Activated T-cell treated with anti-CD3 and anti-CD28 coated beads for 1 hour (primary cell): ENCODE results near the gene SLC2A3.
"Not testable (repeated sequence)": the region's sequence is repeated elsewhere in the genome, so short reads cannot be mapped to it uniquely, and the experiment has no call there.

Source experiments
- DNase-seq: peaks from one replicate; pipeline ENCODE4 v3.0.0-alpha.2; 2020; ENCODE audit warnings: low read depth

SLC2A3 gene

DNA sequence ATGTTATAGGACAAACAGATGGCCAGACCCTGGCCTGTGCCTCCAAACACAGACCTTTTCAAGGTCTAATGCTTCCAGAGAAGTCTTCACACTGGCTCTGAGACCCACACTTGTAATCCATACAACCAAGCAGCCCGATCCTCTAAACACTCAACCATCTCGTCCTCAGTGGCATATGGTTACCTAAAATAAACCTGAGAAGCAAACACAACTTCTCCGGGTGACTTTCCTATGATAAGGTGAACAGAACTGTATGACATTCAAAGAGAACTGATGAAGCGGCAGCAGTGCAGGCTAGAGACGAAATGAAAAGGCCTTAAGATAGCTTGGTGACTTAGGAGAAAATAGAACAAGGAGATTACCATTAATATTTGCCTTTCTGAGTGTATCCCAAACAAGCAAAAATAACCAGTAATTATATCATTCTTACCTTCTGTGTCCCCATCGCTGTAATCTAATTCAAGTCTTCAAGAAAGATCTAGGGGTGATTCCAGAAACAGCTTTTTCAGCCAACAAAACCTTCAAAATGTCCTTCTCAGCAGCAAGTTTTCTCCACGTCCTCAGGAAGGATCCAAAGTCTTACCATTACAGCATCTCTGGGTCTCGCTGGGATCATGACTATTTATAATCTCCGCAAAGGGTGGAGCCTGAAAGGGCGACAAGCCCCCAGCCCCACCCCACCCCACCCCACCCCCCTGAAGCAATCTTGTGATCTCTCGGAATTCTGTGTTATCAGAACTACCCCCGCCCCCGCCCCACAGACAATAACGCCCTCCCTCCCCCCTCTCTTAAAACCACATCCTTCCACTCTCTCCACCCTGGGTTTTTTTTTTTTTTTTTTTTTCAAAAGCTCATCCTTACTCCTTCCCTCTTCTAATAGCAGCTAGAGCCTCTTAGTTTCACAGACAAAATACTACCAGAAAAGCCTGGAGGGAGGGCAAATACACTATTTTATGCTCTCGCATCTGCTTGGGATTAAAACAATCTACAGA is at the start of gene SLC2A3:
Gene SLC2A3 (minus strand): TSS at position 598 of the 992 bp plus-strand sequence. CDS start 153 bp downstream, at position 445.
- peak; percentile 64 for DNase-seq

DNA sequence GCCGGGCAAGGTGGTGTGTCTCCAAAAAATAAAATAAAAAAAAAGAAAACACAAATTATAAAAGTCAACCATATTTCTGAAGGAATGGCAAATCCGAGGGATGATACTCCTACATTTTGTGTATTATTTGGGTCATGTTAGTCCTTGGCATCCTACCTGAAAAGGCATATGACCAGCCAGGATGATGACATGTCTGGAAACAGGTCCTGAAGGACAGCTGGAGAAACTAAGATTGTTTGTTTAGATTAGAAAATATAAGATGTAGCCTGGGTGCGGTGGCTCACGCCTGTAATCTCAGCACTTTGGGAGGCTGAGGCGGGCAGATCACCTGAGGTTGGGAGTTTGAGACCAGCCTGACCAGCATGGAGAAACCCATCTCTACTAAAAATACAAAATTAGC is 48.9 kb upstream of the SLC2A3 start:
- no peak for DNase-seq

DNA sequence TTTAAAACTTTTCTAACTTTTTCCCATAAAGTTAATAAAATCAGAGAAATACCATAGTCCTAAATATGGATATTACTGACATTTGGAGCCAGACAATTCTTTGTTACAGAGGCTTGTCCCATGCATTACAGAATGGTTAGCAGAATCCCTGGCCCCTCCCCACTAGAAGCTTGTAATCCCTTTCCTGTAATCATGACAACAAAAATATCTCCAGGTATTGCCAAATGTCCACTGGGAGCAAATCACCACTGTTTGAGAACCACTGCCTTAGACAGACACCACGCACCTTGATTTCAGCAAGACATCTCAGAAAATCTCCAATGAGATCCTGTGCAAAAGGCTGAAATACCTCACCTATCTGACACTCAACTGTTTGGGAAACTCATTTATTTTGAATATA is 47.5 kb upstream of the SLC2A3 start:
- not testable (repeated sequence) for DNase-seq

DNA sequence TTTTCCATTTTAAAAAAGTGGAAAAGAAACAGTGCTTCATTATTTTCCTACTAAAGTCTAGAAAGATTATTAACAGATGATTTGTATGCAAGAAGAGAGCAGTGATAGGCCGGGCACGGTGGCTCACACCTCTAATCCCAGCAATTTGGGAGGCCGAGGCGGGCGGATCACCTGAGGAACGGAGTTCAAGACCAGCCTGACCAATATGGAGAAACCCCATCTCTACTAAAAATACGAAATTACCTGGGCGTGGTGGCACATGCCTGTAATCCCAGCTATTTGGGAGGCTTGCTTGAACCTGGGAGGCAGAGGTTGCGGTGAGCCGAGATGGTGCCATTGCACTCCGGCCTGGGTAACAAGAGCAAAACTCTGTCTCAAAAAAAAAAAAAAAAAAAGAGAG is 47.0 kb upstream of the SLC2A3 start:
- not testable (repeated sequence) for DNase-seq

DNA sequence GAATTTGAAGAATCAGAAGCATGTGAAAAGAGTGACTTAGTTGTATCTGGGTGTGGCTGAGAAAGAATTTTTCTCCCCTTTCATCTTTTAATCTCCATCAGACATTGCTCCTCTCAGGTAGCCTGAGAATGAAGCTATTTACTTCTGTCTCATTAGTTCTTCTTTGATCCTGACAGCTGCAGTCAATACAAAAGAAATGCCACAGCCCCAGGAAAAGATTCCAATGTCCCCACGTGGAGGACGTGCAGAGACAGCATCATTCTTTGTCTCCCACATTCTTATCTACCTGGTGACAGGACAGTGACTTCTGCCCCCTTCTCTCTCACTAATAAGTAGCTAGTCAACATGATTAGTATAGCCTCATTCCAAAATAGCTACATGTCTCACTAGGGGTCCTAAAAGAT is 46.3 kb upstream of the SLC2A3 start:
- not testable (repeated sequence) for DNase-seq

DNA sequence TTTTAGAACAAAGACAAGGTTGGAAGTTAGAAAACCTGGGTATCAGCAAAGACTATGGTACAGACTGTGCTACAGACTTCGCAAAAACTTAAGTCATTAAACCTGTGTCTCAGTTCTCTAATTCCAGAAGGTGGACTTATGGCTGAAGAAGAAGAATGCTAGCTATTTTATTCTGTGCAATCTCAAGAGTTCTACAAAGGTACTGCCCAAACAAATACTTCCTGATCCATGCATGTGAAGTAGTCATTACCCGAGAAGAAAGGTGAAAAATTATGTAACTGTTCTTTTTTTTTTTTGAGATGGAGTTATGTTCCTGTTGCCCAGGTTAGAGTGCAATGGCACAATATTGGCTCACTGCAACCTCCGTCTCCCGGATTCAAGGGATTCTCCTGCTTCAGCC is 45.5 kb upstream of the SLC2A3 start:
- no peak for DNase-seq

DNA sequence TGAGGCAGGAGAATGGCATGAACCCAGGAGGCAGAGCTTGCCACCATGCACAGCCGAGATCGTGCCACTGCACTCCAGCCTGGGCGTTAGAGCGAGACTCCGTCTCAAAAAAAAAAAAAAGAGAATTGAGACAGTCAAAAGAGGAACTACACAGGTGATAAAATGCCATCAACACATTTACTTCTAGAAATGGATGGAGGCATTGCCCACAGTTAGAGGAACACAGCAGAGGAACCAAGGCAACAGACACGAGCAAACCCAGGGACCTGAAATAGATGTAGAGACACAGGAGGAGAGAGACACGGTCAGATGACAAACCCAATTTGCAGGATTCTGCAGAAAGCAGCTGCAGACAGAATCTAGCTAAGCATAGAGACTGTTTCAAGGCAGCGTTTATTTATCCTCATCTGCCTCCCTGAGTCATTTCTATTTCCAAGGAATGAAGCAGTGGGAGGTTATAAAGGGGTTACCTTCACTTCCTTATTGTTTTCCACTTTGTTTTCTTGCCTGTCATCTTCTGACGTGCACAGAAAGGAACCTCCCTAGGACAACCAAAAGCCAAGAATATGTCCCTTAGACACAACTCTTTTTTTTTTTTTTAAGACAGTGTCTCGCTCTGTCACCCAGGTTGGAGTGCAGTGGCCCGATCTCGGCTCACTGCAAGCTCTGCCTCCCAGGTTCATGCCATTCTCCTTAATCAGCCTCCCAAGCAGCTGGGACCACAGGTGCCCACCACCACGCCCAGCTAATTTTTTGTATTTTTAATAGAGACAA is 41.6 kb upstream of the SLC2A3 start:
- DNase-seq, result not testable (repeated sequence)

DNA sequence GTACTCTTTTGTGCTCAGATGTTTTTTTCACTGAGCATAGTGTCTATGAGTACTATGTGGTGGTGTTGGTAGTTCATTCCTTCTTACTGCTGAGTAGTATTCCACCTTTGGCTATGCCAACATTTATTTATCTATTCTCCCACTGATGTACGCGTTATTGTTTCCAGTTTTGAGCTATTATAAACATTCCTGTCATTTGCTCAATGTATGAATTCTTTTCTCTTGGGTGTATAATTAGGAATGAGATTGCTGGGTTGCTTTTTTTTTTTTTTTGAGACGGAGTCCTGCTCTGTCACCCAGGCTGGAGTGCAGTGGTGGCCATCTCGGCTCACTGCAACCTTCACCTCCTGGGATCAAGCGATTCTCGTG is 37.5 kb upstream of the SLC2A3 start:
- no peak for DNase-seq

DNA sequence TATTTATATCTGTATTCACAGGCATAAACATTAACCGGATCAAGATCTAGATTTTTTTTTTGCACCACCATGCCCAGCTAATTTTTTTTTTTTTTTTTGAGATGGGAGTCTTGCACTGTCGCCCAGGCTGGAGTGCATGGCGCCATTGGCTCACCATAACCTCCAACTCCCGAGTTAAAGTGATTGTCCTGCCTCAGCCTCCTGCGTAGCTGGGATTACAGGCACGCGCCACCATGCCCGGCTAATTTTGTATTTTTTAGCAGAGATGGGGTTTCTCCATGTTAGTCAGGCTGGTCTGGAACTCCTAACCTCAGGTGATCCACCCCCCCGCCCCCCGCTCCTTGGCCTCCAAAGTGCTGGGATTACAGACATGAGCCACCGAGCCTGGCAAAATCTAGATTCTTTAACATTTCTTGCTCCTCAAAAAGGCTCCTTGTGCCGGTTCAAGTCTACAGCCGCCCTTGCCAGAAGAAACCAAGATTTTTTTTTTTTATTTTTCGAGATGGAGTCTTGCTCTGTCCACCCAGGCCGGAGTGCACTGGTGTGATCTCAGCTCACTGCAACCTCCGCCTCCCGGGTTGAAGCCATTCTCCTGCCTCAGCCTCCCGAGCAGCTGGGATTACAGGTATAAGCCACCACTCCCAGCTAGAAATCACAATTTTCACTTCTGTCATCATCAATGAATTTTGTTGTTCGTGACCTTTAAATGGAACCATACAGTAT is 36.9 kb upstream of the SLC2A3 start:
- no peak for DNase-seq

DNA sequence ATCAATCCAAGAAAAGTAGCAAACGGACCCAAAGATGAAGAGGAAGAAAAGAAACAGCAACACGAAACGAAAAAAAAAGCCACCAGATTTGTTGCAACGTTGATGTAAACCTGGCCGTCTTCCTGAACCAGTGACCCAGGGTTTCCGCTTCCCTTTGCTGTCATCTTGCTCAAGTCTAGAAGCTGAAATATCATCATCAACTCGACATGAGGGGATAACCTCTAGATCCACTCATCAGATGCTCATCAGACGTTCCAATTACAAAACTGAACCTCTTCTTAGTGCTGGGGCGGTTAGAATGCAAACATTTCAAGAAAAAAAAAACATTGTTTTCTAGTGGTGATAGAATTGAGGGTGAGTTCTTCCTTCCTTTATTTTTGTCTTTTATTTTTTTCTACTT is 36.3 kb upstream of the SLC2A3 start:
- not testable (repeated sequence) for DNase-seq

DNA sequence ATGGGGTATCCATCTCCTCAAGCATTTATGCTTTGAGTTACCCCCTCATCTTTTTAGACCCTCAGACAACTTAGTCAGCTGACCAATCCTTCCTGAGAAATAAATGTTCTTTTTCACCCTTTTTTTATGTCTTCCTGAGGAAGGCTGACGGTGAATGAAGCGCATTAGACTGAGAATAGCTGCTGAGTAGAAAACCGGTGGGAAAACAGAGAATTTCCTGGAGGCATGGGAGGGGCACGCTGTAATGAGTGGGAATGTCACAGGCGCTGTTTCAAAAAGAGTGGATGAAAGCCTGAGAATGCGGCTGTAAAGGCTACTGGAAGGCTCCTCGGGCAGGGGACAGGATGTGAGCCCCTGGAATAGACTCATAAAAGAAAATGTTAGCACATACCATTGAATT is 35.8 kb upstream of the SLC2A3 start:
- DNase-seq, result not testable (repeated sequence)

DNA sequence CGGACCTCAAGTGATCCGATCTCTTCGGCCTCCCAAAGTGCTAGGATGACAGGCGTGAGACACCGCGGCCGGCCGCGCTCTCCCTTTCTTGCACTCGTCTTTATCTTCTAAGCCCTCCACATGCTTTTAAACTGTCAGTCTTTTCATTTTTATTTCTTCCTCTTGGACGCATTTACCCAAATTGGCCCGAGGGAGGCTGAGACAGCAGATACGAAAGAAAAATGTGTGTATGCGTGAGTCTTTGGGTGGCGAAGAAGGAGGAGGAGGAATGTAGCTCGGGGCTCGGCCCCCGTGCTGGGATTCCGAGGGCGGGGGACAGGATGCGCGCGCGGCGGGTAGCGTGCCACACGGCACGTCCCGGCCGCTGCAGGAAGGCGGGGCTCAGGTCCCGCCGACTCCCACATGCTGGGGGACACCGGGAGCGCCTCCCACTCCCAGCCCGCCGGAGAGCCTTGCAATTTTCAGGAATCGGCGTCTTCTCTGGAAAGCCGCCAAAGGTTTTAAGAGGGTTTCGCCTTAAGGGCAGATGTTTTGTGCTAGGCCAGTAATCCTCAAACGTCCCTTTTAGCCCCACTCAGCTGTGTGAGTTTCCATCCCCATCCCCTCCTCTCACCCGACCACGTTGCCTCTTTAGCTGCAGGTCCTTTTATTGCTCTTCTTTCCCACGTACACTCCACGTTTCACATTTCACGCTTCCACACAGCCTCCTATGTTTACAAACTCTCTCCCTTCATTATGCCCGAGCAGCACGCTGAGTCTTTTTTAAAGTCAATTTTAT is 34.7 kb upstream of the SLC2A3 start:
- DNase-seq, result peak; percentile 82

DNA sequence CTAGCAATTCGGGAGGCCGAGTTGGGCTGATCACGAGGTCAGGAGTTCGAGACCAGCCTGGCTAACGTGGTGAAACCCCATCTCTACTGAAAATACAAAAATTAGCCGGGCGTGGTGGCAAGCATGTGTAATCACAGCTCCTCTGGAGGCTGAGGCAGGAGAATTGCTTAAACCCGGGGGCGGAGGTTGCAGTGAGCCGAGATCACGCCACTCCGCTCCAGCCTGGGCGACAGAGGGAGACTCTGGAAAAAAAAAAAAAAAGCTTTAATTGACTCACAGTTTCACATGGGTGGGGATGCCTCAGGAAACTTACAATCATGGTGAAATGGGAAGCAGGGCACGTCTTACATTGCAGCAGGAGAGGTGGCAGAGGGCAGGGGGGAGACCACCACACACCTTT is 30.6 kb upstream of the SLC2A3 start:
- no peak for DNase-seq

DNA sequence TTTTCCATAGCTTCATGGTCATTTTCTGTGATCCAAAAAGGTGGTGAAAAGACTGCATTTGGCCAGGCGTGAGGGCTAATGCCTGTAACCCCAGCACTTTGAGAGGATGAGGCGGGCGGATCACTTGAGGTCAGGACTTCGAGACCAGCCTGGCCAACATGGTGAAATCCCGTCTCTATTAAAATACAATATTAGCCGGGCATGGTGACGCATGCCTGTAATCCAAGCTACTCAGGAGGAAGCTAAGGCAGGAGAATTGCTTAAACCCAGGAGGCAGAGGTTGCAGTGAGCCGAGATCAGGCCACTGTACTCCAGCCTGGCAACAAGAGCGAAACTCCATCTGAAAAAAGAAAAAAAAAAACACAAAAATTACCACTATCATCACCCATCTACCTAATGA is 28.7 kb upstream of the SLC2A3 start:
- not testable (repeated sequence) for DNase-seq

DNA sequence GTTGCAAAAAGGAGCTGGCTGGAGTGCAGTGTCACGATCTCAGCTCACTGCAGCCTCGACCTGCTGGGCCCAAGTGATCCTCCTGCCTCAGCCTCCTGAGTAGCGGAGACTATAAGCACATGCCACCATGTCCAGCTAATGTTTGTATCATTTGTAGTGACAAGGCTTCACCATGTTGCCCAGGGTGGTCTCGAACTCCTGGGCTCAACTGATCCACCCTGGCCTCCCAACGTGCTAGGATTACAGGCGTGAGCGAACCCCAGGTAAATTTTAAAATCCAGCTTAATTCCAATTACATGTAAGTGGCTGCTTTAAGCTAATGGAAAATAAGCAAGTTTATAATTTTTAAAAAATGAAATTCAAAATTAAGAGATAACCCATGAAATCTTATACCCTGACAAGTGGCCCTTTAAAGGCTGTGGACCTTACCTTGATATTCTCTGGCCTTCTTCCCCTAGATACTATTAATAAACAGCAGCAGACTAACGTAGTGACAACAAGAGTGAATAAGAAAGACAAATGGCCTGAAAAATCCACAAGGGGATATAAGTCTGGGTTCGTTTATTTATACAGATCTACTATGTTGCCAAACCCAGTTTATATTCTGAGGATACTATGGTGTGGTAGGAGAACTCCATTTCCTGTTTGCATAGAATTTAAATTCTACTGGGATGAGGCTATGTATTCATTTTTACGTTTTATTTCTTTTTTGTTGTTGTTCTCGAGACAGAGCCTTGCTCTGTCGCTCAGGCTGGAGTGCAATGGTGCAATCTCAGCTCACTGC is 25.6 kb upstream of the SLC2A3 start:
- DNase-seq, result no peak

DNA sequence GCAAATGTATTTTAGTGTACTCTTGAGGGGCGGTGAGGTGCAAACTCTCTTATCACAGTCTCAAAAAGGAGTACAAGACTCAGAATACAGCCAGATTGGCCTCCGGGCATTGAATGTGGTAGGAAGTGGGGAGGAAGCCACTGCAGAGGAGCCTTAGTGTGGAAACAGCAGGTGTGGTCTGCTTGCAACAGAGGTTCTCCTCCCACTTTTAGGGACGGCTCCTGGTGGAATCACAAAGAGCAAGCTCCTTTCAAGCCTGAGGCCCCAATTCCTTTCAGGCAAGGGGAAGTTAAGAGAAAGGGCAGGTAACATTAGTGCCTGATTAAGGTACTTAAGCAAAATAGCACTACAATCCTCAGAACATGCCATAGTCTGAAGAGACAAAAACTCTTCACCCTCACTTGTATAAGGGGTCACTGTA is 23.7 kb upstream of the SLC2A3 start:
- DNase-seq, result peak; percentile 36

DNA sequence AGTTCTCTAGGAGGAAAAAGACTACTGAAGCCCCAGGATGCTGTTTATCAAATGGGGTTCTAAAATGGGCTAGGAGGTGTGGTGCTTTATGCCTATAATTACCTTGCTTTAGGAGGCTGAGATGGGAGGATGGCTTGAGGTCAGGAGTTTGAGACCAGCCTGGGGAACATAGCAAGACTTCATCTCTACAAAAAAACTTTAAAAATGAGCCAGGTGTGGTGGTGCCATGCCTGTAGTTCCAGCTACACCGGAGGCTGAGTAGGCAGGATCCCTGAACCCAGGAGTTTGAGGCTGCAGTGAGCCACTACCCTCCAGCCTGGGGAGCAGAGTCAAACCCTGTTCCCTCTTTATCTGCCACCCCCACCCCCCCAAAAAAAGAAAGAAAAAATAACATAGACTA is 23.3 kb upstream of the SLC2A3 start:
- no peak for DNase-seq

DNA sequence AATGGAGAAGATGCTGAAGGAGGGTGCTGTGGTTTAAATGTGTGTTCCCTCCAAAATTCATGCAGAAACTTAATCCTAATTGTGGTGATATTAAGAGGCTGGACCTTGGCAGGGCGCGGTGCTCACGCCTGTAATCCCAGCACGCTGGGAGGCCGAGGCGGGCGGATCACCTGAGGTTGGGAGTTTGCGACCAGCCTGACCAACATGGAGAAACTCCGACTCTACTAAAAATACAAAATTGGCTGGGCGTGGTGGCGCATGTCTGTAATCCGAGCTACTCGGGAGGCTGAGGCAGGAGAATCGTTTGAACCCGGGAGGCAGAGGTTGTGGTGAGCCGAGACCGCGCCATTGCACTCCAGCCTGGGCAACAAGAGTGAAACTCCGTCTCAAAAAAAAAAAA is 18.9 kb upstream of the SLC2A3 start:
- DNase-seq, result not testable (repeated sequence)

DNA sequence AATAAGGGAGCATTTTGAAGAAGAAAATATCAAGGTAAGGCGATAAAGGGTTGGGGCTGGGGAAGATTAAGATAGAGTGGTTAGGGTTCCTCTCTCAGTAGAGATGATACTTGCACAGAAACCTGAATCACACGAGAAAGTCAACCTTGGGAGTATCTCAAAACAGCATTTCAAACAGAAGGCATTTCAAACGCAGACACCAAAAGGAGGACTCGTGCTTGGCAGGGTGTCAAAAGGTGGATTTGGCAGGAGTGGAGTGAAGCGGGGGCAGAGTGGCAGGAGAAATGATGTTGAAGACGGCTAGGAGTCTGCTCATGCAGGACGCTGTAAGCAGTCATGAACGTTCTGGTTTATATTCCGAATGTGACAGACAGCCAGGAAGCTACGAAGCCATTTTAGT is 18.4 kb upstream of the SLC2A3 start:
- not testable (repeated sequence) for DNase-seq

DNA sequence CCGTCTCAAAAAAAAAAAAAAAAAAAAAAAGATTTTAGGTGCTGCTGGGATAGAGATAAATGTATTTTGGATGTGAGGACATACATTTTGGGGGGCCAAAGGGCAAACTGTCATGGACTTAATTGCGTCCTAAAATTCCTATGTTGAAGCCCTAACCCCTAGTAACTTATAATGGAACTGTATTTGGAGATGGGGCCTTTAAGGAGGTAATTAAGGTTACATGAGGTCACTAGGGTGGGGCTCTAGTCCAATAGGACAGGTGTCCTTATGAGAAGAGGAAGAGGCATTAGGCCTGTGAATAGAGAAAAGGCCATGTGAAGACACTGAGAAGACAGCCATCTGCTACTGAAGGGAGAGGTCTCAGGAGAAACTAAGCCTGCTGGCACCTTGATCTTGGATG is 17.9 kb upstream of the SLC2A3 start:
- not testable (repeated sequence) for DNase-seq

DNA sequence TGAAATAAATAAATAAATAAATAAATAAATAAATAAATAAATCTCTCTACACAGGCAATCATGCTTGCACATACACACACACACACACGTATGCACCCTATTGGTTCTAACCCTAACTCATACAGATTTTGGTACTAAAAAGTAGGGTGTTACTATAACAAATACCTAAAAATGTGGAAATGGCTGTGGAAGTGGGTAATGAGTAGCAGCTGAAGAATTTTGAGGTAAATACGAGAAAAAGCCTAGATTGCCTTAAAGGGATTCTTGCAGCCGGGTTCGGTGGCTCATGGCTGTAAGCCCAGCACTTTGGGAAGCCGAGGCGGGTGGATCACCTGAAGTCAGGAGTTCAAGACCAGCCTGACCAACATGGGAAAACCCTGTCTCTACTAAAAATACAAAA is 15.7 kb upstream of the SLC2A3 start:
- no peak for DNase-seq
